ENCODE measurements around the gene PPP4R3C.

- TF ChIP-seq, protein P1, sequence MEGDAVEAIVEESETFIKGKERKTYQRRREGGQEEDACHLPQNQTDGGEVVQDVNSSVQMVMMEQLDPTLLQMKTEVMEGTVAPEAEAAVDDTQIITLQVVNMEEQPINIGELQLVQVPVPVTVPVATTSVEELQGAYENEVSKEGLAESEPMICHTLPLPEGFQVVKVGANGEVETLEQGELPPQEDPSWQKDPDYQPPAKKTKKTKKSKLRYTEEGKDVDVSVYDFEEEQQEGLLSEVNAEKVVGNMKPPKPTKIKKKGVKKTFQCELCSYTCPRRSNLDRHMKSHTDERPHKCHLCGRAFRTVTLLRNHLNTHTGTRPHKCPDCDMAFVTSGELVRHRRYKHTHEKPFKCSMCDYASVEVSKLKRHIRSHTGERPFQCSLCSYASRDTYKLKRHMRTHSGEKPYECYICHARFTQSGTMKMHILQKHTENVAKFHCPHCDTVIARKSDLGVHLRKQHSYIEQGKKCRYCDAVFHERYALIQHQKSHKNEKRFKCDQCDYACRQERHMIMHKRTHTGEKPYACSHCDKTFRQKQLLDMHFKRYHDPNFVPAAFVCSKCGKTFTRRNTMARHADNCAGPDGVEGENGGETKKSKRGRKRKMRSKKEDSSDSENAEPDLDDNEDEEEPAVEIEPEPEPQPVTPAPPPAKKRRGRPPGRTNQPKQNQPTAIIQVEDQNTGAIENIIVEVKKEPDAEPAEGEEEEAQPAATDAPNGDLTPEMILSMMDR (conservative IDR thresholded peaks at IDR 0.05 in 1 of 2, IDR thresholded peaks at IDR 0.05 in 1 of 2; ENCODE audit: low read depth in 1 of 2, low read length in 2 of 2) = no peak
- TF ChIP-seq EZH2 (IDR thresholded peaks at IDR 0.05; ENCODE audit: low read length, missing control alignments) = no peak
Observed at GRCh38 chrX:27466051-27466450, 2.9 kb upstream of the PPP4R3C start.

All from fibroblast of lung (primary cell).